ENCODE data around the gene TAPBP. TPM values are rescaled to one million over a fixed set of nuclear protein-coding genes. Genes with fewer than 3 reads are reported as not detected.

Gene TAPBP
- total RNA-seq = 42.9 and 51.9 TPM in 2 replicates

GRCh38 chr6:33313709-33314514 is at the start of gene TAPBP:
TAPBP (minus strand) TSS chr6:33314078; CDS start chr6:33314041, 37 bp downstream.

GRCh38 chr6:33317669-33318425 is 4.0 kb upstream of the TAPBP start, which contains the start of gene ZBTB22:
ZBTB22 (minus strand) TSS chr6:33317744; CDS start chr6:33316916, 828 bp downstream.

GRCh38 chr6:33298773-33299236 is 15.1 kb downstream of the TAPBP start, which contains the start of gene RGL2:
RGL2 (minus strand) TSS chr6:33298942; CDS start chr6:33298610, 332 bp downstream.

GRCh38 chr6:33288921-33289783 is 24.7 kb downstream of the TAPBP start, which contains the start of the genes PFDN6 and WDR46:
PFDN6 (plus strand) TSS chr6:33289601; CDS start chr6:33289857, 256 bp downstream.
WDR46 (minus strand) TSS chr6:33289239; CDS start chr6:33289170, 69 bp downstream.

GRCh38 chr6:33276864-33277662 is 36.8 kb downstream of the TAPBP start, which contains the start of gene B3GALT4:
B3GALT4 (plus strand) TSS chr6:33277123; CDS start chr6:33277420, 297 bp downstream.

GRCh38 chr6:33271468-33272274 is 42.2 kb downstream of the TAPBP start, which contains the start of the genes RPS18 and VPS52:
RPS18 (plus strand) TSS chr6:33272075; CDS start chr6:33272120, 45 bp downstream.
VPS52 (minus strand) TSS chr6:33271876; CDS start chr6:33271675, 201 bp downstream.

Other genes with a start within 250 kb of the TAPBP start
- 2.0 and 2.8 TPM in 2 replicates for gene HLA-DPA1, start 240.4 kb downstream of the TAPBP start, total RNA-seq
- gene HLA-DPB1, start 238.1 kb downstream of the TAPBP start, total RNA-seq = 14.3 and 20.3 TPM in 2 replicates
- 0.12 and 0.13 TPM in 2 replicates for gene COL11A2, start 121.6 kb downstream of the TAPBP start, total RNA-seq
- 25.1 and 25.2 TPM in 2 replicates for gene RXRB, start 113.4 kb downstream of the TAPBP start, total RNA-seq
- gene SLC39A7, start 113.2 kb downstream of the TAPBP start, total RNA-seq = 170 and 210 TPM in 2 replicates
- gene HSD17B8, start 109.4 kb downstream of the TAPBP start, total RNA-seq = 8.6 and 12.6 TPM in 2 replicates
- gene RING1, start 105.6 kb downstream of the TAPBP start, total RNA-seq = 31.0 and 35.0 TPM in 2 replicates
- 45.0 and 52.2 TPM in 2 replicates for gene VPS52, start 42.2 kb downstream of the TAPBP start, total RNA-seq
- 4,494 and 5,354 TPM in 2 replicates for gene RPS18, start 42.0 kb downstream of the TAPBP start, total RNA-seq
- gene B3GALT4, start 37.0 kb downstream of the TAPBP start, total RNA-seq = 10.0 and 12.2 TPM in 2 replicates
- gene WDR46, start 24.8 kb downstream of the TAPBP start, total RNA-seq = 66.6 and 112 TPM in 2 replicates
- 38.6 and 53.1 TPM in 2 replicates for gene PFDN6, start 24.5 kb downstream of the TAPBP start, total RNA-seq
- 27.7 and 33.5 TPM in 2 replicates for gene RGL2, start 15.1 kb downstream of the TAPBP start, total RNA-seq
- gene ZBTB22, start 3.7 kb upstream of the TAPBP start, total RNA-seq = 22.2 and 23.8 TPM in 2 replicates
- gene DAXX, start 8.9 kb upstream of the TAPBP start, total RNA-seq = 56.1 and 61.8 TPM in 2 replicates
- 10.3 and 18.8 TPM in 2 replicates for gene KIFC1, start 77.7 kb upstream of the TAPBP start, total RNA-seq
- 20.1 and 21.9 TPM in 2 replicates for gene PHF1, start 96.9 kb upstream of the TAPBP start, total RNA-seq
- gene CUTA, start 104.0 kb upstream of the TAPBP start, total RNA-seq = 133 and 181 TPM in 2 replicates
- 2.4 and 4.4 TPM in 2 replicates for gene SYNGAP1, start 106.0 kb upstream of the TAPBP start, total RNA-seq
- 4.4 and 4.8 TPM in 2 replicates for gene ZBTB9, start 140.5 kb upstream of the TAPBP start, total RNA-seq